ENCODE measurements around the gene GPANK1.
A peak's percentile ranks its signal among the peaks of the same experiment; 100 is the strongest.
"Not testable (repeated sequence)": the region's sequence is repeated elsewhere in the genome, so short reads cannot be mapped to it uniquely, and the experiment has no call there.

The GPANK1 gene

GRCh38 chr6:31664790-31665500 is at the start of gene GPANK1:
GPANK1 (minus strand) TSS chr6:31664997; CDS start chr6:31664478, 519 bp downstream.
- DNase-seq = peak; percentile 93

GRCh38 chr6:31713991-31714684 is 49.3 kb upstream of the GPANK1 start:
- no peak for DNase-seq

GRCh38 chr6:31713465-31713864 is 48.7 kb upstream of the GPANK1 start:
- DNase-seq = no peak

GRCh38 chr6:31712296-31712695 is 47.5 kb upstream of the GPANK1 start:
- DNase-seq = peak; percentile 9

GRCh38 chr6:31711233-31711632 is 46.4 kb upstream of the GPANK1 start:
- DNase-seq = no peak

GRCh38 chr6:31710523-31711219 is 45.9 kb upstream of the GPANK1 start:
- no peak for DNase-seq

DNA sequence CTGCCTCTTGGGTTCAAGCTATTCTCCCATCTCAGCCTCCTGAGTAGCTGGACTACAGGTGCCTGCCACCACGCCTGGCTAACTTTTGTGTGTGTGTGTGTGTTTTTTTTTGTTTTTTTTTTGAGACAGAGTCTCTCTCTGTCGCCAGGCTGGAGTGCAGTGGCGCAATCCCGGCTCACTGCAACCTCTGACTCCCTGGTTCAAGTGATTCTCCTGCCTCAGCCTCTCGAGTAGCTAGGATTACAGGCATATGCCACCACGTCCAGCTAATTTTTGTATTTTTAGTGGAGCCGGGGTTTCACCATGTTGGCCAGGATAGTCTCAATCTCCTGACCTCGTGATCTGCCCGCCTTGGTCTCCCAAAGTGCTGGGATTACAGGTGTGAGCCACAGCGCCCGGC is 44.4 kb upstream of the GPANK1 start:
- DNase-seq = not testable (repeated sequence)

- no peak for DNase-seq
Observed at GRCh38 chr6:31708224-31708623, 43.4 kb upstream of the GPANK1 start.

DNA sequence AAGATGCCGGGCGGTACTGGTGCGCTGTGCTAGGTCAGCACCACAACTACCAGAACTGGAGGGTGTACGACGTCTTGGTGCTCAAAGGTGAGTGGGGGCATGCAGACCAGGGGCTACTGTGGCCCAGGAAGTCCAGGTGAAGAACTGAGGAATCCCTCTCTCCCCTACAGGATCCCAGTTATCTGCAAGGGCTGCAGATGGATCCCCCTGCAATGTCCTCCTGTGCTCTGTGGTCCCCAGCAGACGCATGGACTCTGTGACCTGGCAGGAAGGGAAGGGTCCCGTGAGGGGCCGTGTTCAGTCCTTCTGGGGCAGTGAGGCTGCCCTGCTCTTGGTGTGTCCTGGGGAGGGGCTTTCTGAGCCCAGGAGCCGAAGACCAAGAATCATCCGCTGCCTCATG is 42.9 kb upstream of the GPANK1 start:
- no peak for DNase-seq

DNA sequence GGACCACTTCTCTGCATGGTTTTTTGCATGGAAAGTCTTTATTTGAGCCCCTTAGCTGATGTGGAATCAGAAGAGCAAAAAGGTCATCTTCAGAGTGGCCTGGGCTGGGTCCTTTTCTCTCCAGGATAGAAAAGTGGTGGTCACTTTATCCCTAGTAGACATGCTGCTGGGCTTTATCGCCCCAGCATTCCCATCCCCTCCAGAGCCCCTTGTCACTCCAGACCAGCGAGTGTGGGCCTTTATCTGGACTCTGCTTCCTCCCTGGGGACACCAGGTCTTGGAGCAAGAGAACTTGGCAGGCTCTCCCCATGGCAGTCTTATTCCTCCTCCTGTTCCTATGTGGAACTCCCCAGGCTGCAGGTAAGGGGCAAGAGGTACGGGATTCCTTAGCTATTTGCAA is 41.8 kb upstream of the GPANK1 start, which contains the start of gene LY6G6F:
TSS of gene LY6G6F (plus strand) at position 268 of the 400 bp plus-strand sequence. CDS start at position 309, 41 bp downstream.
- DNase-seq = no peak

- DNase-seq = no peak
Observed at GRCh38 chr6:31705931-31706330, 41.1 kb upstream of the GPANK1 start.

GRCh38 chr6:31702819-31703716 is 38.3 kb upstream of the GPANK1 start, which contains the start of gene ABHD16A:
ABHD16A (minus strand) TSS chr6:31703324; CDS start chr6:31703281, 43 bp downstream.
- peak; percentile 98 for DNase-seq

DNA sequence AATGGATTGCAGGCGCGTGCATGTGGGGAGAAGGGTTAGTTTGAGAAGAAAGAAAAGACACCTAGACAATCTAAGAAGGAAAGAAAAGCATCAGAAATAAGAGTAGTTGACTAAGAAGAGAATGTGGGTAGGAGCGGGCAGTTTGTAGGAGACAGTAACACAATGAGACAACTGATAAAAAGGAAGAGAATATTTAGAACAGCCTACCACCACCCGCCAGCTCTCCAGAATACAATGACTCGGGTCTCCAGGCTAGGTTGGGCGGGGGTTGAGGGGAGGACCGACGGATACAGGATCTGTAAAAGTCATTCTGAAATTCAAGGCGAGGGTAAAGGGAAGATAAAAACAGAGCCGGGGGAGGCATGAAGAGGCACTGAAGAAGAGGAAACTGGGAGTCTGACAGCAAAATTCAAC is 37.6 kb upstream of the GPANK1 start:
- peak; percentile 17 for DNase-seq

- no peak for DNase-seq
Observed at GRCh38 chr6:31701666-31702404, 37.0 kb upstream of the GPANK1 start.

- no peak for DNase-seq
Observed at GRCh38 chr6:31700740-31701401, 36.1 kb upstream of the GPANK1 start.

GRCh38 chr6:31697555-31697954 is 32.8 kb upstream of the GPANK1 start:
- DNase-seq = peak; percentile 27

- DNase-seq = no peak
Observed at GRCh38 chr6:31693535-31693934, 28.7 kb upstream of the GPANK1 start.

GRCh38 chr6:31692886-31693285 is 28.1 kb upstream of the GPANK1 start:
- no peak for DNase-seq

DNA sequence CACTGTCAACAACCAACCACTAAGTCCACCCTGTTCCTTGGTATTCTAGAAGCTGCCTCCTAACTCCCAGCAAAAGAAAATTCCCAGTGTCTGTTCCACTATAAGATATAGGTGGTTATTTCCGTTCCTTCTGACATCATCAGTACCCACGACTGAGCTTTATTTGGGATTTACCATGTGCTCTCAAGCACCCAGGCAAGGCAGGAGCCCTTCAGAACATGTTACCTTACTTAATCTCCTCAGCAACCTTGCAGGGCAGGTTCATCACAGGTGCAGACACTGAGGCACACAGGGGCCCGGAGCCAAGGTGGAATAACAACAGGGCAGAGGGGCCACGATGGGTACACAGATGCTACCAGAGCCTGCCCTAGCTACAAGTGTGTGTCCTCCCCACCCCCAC is 27.6 kb upstream of the GPANK1 start:
- no peak for DNase-seq

GRCh38 chr6:31691564-31692108 is 26.8 kb upstream of the GPANK1 start:
- no peak for DNase-seq

DNA sequence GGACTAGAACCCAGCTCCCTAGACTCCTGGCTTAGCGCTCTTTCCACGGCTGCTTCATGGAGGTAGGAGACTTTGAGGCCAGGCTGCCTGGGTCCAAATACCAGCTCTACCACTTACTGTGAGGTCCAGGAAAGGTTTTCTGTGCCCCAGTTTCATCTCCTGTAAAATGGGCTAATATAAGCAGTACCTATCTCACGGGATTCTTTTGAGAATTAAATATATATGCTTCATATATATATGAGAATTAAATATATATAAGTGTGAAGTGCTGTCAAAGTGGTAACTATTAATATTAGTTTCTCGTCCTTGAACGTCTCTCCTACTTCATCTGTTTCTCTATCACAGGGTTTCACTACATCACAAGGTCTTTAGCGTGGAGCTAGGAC is 26.3 kb upstream of the GPANK1 start:
- no peak for DNase-seq

Measured in CD4-positive, alpha-beta T cell treated with Interleukin-4 for 4 hours (primary cell).